Stomach (tissue), 4 donors: ENCODE results near the gene ITIH6.

Experiments
- EP300 ChIP-seq: sonication (generic); formaldehyde crosslinking; IDR thresholded peaks from one replicate; pipeline ENCODE4 v1.6.1; 2017; ENCODE audit warnings: antibody characterized with exemption
- POLR2A ChIP-seq, 4 donors: fragments of 450-650 bp; IDR thresholded peaks; one replicate each; pipeline ENCODE4 v1.6.1; 2016; ENCODE audit warnings: antibody characterized with exemption in 4 of 4, control low read depth in 2 of 4, mild to moderate bottlenecking in 1 of 4, moderate library complexity in 1 of 4
- POLR2AphosphoS5 ChIP-seq, 3 donors: sonication (generic); formaldehyde crosslinking; IDR thresholded peaks; one replicate each; pipeline ENCODE4 v1.6.1; 2016; ENCODE audit warnings: antibody characterized with exemption in 3 of 3
- TF ChIP-seq, protein P1 (sequence below), 7 experiments: fragments of 450-650 bp in 4 of 7; fragments of 200-600 bp in 3 of 7; sonication (generic) in 3 of 7; IDR thresholded peaks; one replicate each; pipeline ENCODE4 v1.5.1; 2016 to 2019; ENCODE audit warnings: antibody characterized with exemption in 7 of 7, control low read depth in 2 of 7, mild to moderate bottlenecking in 1 of 7

DNA sequence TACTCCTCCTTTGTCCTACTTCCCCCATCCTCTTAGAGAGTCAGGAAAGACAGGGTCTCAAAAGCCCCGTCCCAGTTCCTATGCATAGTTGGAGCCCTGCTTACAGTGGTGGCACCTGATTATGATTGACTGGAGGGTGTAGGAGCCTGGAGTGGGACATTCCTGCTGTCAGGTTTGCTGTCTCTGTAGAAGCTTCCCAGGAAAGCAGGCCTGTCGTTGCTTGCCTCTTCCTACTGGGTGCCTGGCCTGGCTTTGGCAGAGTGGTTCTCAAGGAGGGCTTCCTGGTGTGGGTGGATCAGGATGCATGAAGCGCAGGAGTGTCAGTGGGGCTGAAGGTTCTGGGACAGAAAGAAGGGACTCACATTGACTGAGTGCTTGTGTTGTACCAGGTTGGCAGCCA lies 14.3 kb upstream of the ITIH6 start:
- TF ChIP-seq, protein P1, sequence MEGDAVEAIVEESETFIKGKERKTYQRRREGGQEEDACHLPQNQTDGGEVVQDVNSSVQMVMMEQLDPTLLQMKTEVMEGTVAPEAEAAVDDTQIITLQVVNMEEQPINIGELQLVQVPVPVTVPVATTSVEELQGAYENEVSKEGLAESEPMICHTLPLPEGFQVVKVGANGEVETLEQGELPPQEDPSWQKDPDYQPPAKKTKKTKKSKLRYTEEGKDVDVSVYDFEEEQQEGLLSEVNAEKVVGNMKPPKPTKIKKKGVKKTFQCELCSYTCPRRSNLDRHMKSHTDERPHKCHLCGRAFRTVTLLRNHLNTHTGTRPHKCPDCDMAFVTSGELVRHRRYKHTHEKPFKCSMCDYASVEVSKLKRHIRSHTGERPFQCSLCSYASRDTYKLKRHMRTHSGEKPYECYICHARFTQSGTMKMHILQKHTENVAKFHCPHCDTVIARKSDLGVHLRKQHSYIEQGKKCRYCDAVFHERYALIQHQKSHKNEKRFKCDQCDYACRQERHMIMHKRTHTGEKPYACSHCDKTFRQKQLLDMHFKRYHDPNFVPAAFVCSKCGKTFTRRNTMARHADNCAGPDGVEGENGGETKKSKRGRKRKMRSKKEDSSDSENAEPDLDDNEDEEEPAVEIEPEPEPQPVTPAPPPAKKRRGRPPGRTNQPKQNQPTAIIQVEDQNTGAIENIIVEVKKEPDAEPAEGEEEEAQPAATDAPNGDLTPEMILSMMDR (IDR thresholded peaks at IDR 0.05), result no peak
- TF ChIP-seq EP300, result no peak
- no peak for TF ChIP-seq POLR2A (IDR thresholded peaks at IDR 0.05)
- TF ChIP-seq POLR2AphosphoS5 (IDR thresholded peaks at IDR 0.05), result no peak
